ENCODE results near the gene DMD.

DNA sequence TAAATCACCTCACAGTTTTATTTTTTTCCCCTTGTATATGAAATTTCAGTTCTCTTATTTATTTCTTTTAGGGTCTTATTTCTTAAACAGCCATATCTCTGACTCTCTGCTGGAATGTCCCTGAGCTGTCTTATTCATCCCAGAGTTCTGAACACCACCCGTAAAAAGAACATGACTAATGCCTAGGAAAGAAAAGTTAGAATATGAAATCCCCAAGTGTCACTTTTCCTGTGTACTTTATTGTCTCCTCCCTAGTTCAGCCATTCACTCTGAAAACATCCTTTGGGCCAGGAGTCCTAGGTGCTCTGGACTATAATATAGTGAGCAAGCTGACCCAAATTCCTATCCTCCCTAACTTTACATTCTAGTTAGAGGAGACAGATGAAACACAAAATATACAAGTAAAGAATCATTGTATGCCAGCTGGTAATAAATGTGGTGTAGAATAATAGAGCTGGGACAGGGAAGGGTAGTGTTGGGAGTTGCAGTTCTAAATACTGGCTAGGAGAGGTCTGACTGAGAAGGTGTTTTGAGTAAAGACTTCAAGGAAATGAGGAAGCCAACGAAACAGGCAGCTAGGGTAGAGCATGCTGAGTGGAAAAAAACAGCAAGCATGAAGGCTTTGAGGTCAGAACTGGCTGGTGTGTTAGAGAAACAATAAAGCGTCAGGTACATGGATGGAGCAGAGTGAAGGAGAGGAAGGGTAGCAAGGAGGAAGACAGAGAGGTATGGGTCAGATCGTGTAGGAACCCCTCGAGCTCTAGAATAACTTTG lies 2098.9 kb downstream of the DMD start:
- TF ChIP-seq, protein P1, sequence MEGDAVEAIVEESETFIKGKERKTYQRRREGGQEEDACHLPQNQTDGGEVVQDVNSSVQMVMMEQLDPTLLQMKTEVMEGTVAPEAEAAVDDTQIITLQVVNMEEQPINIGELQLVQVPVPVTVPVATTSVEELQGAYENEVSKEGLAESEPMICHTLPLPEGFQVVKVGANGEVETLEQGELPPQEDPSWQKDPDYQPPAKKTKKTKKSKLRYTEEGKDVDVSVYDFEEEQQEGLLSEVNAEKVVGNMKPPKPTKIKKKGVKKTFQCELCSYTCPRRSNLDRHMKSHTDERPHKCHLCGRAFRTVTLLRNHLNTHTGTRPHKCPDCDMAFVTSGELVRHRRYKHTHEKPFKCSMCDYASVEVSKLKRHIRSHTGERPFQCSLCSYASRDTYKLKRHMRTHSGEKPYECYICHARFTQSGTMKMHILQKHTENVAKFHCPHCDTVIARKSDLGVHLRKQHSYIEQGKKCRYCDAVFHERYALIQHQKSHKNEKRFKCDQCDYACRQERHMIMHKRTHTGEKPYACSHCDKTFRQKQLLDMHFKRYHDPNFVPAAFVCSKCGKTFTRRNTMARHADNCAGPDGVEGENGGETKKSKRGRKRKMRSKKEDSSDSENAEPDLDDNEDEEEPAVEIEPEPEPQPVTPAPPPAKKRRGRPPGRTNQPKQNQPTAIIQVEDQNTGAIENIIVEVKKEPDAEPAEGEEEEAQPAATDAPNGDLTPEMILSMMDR (IDR thresholded peaks at IDR 0.05) = no peak
- no peak for TF ChIP-seq POLR2A (IDR thresholded peaks at IDR 0.05)
